ENCODE results near the gene HOXC5. TPM values are rescaled to one million over a fixed set of nuclear protein-coding genes. Genes with fewer than 3 reads are reported as not detected.

HOXC5 gene
- total RNA-seq, 4 donors from 2014 or later: 0.28 to 0.63 (median 0.50) TPM; not detected in 1

- DNase-seq (ENCODE audit: low spot score): no peak
- ATAC-seq (ENCODE audit: low FRiP score): peak; percentile 52
- TF ChIP-seq CTCF (IDR thresholded peaks at IDR 0.05): no peak
Measured at GRCh38 chr12:54053003-54053750, 20.3 kb downstream of the HOXC5 start.

- ATAC-seq (ENCODE audit: low FRiP score) (peak; percentile 83), DNase-seq (ENCODE audit: low spot score) (no peak)
- no peak for TF ChIP-seq CTCF (IDR thresholded peaks at IDR 0.05)
Measured at GRCh38 chr12:54053751-54054741, 21.2 kb downstream of the HOXC5 start, which contains the start of gene HOXC4. Gene HOXC4 (plus strand): TSS chr12:54053835. CDS start chr12:54053923, 88 bp downstream.

GRCh38 chr12:54054742-54055194 lies 21.9 kb downstream of the HOXC5 start:
- DNase-seq (ENCODE audit: low spot score): no peak
- no peak for ATAC-seq (ENCODE audit: low FRiP score)
- TF ChIP-seq CTCF (IDR thresholded peaks at IDR 0.05): no peak

- no peak for TF ChIP-seq CTCF (IDR thresholded peaks at IDR 0.05)
- ATAC-seq (ENCODE audit: low FRiP score): no peak
- no peak for DNase-seq (ENCODE audit: low spot score)
Measured at GRCh38 chr12:54055552-54055951, 22.7 kb downstream of the HOXC5 start.

GRCh38 chr12:54056110-54056509 lies 23.3 kb downstream of the HOXC5 start:
- ATAC-seq (ENCODE audit: low FRiP score) (no peak), DNase-seq (ENCODE audit: low spot score) (no peak)
- no peak for TF ChIP-seq CTCF (IDR thresholded peaks at IDR 0.05)

GRCh38 chr12:54058128-54058768 lies 25.4 kb downstream of the HOXC5 start:
- DNase-seq (ENCODE audit: low spot score) (no peak), ATAC-seq (ENCODE audit: low FRiP score) (no peak)
- TF ChIP-seq CTCF (IDR thresholded peaks at IDR 0.05): no peak

All from omental fat pad (tissue), 4 donors.